ENCODE data around the gene ZNF622.

ZNF622 gene

DNA sequence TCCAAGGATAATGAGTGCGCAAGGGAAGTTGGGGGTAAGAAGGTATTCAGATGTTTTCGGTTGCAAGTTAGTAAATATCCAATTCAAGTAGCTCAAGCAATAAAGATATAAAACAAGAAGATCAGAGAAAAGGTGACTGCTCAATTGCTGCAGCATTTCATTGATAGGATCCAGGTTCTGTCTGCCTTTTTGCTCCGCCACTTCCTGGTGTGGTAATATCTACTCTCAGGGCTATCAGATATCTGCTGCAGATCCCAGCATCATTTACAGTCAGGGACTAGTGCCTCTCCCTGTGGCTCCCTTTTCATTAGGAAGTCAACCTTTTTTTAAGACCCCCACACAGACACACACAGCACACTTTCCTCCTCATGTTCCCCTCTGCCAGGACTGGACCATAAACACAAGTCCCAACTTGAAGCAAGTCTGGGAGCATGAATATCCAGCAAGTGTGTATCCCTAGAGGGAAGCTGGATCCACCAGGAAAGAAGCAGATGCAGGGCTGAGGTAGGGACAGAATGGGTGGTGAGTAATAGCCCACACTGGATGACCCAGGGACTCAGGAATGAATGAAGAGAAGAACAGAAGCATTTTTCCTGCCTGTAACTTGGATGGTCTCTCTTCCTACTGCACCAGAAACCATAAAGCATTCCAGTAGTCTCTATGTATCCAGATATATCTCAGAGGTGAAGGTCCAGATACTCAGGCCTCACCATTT lies 53.7 kb downstream of the ZNF622 start:
- no peak overlapping the region for H3K4me3 ChIP-seq (ENCODE audit: low read length)
- H2AFZ ChIP-seq (ENCODE audit: low read depth, low read length), result no peak overlapping the region
- H3K9me3 ChIP-seq (ENCODE audit: low read length), result no peaks in the 10 kb centered on the region
- no peaks in the 10 kb centered on the region for H3K27me3 ChIP-seq (ENCODE audit: insufficient read depth, low read length)
- H3K36me3 ChIP-seq (ENCODE audit: insufficient read depth, low read length), result no peaks in the 10 kb centered on the region
- H3K4me1 ChIP-seq (ENCODE audit: insufficient read depth, low read length), result no peaks in the 10 kb centered on the region

GRCh38 chr5:16411235-16411634 lies 54.4 kb downstream of the ZNF622 start:
- Histone ChIP-seq H3K27me3 (ENCODE audit: insufficient read depth, low read length) (no peaks in the 10 kb centered on the region), H3K4me3 (ENCODE audit: low read length) (no peak overlapping the region), H3K36me3 (ENCODE audit: insufficient read depth, low read length) (no peaks in the 10 kb centered on the region), H2AFZ (ENCODE audit: low read depth, low read length) (no peak overlapping the region), H3K4me1 (ENCODE audit: insufficient read depth, low read length) (no peaks in the 10 kb centered on the region), H3K9me3 (ENCODE audit: low read length) (no peaks in the 10 kb centered on the region)

GRCh38 chr5:16410338-16410737 lies 55.3 kb downstream of the ZNF622 start:
- Histone ChIP-seq H3K27me3 (ENCODE audit: insufficient read depth, low read length) (no peaks in the 10 kb centered on the region), H3K4me1 (ENCODE audit: insufficient read depth, low read length) (no peaks in the 10 kb centered on the region), H2AFZ (ENCODE audit: low read depth, low read length) (no peak overlapping the region)

DNA sequence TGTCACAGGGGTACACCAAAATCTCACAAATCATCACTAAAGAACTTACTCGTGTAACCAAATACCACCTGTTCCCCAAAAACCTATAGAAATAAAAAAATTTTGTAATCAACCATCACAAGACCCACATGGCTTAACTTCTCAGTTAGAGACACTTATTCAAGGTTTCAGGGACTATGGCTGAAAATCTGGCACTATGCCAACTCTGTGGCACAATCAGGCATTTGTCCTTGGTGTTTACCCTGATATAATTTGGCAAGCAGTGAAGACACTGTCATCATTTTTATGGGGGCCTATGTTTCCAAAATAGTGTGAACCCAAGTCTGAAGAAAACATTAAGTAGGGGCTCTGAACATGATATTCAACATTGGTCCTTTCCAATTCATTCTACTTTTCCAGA lies 59.0 kb downstream of the ZNF622 start:
- H3K4me1 ChIP-seq (ENCODE audit: insufficient read depth, low read length), result no peaks in the 10 kb centered on the region
- no peaks in the 10 kb centered on the region for H3K36me3 ChIP-seq (ENCODE audit: insufficient read depth, low read length)
- H3K4me3 ChIP-seq (ENCODE audit: low read length), result no peak overlapping the region
- H3K27me3 ChIP-seq (ENCODE audit: insufficient read depth, low read length), result no peaks in the 10 kb centered on the region
- no peak overlapping the region for H2AFZ ChIP-seq (ENCODE audit: low read depth, low read length)
- no peaks in the 10 kb centered on the region for H3K9me3 ChIP-seq (ENCODE audit: low read length)

More at GRCh38 chr5:16410338-16410737, 55.3 kb downstream of the ZNF622 start:
- H3K4me3 ChIP-seq (ENCODE audit: low read length), result no peak overlapping the region
- H3K9me3 ChIP-seq (ENCODE audit: low read length), result no peaks in the 10 kb centered on the region
- no peaks in the 10 kb centered on the region for H3K36me3 ChIP-seq (ENCODE audit: insufficient read depth, low read length)

- Histone ChIP-seq H3K9me3 (ENCODE audit: low read length) (no peaks in the 10 kb centered on the region), H3K27me3 (ENCODE audit: insufficient read depth, low read length) (peaks cover 5% of the 10 kb centered on the region)
Measured at GRCh38 chr5:16406023-16406422, 59.6 kb downstream of the ZNF622 start.

More at GRCh38 chr5:16406023-16406422, 59.6 kb downstream of the ZNF622 start:
- Histone ChIP-seq H3K36me3 (ENCODE audit: insufficient read depth, low read length) (no peaks in the 10 kb centered on the region), H3K4me3 (ENCODE audit: low read length) (no peak overlapping the region), H3K4me1 (ENCODE audit: insufficient read depth, low read length) (no peaks in the 10 kb centered on the region), H2AFZ (ENCODE audit: low read depth, low read length) (no peak overlapping the region)

All from neuron (in vitro differentiated cells).